Forelimb muscle (tissue), 1 donor: ENCODE measurements around the gene DDX6. TPM values are rescaled to one million over a fixed set of nuclear protein-coding genes. Genes with fewer than 3 reads are reported as not detected.
"Not testable (repeated sequence)": the region's sequence is repeated elsewhere in the genome, so short reads cannot be mapped to it uniquely, and the experiment has no call there.

ENCODE experiments used
- DNase-seq: peaks from one replicate; pipeline ENCODE4 v3.0.0-alpha.2; 2013; ENCODE audit warnings: low read depth
- polyA plus RNA-seq: library from polyadenylated mRNA; unstranded; fragments of 120-200 nt; gene quantifications from one replicate; pipeline ENCODE4 v1.2.1, GENCODE V29; 2013; ENCODE audit not compliant: insufficient read length

Gene DDX6
- polyA plus RNA-seq, 1 donor: 66.9 TPM

GRCh38 chr11:118791961-118792569, 1.1 kb upstream of the DDX6 start:
- no peak for DNase-seq

DNA sequence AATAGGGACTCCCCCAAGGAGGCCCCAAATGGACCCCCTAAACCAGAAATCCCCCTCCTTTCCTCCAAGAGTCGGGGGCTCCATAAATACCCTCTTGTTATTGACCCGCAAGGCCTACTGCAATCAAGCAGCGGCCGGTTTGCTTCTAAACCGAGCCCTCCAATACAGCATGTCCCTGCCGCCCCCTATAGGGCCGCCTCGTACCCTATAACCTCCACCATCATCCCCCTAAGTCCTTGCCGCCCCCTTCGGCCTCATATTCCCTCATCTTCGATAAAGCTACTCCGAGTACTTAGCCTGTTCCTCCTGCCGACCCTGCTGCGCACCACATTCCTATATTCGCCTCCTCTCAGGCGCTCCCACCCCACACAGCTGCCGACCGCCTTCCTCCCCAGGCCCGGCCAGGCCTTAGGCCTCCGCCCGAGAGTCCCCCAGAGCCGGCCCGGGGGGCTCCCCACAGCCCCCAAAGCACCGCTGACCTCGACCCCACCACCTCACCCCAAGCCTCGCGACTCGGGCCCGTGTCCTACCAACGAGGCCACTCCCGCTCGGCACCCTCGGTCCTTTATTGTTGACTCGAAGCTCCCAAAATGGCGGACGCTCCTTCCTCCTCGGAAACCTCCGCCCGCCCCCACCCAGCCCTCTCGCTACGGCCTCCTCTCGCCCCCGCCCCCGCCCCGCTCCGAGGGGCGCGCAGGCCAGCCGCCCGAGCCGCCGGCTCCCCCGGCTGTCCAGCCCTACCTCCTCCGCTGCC, 430 bp downstream of the DDX6 start:
- no peak for DNase-seq

- no peak for DNase-seq
Measured at GRCh38 chr11:118789501-118790356, 1.2 kb downstream of the DDX6 start.

DNA sequence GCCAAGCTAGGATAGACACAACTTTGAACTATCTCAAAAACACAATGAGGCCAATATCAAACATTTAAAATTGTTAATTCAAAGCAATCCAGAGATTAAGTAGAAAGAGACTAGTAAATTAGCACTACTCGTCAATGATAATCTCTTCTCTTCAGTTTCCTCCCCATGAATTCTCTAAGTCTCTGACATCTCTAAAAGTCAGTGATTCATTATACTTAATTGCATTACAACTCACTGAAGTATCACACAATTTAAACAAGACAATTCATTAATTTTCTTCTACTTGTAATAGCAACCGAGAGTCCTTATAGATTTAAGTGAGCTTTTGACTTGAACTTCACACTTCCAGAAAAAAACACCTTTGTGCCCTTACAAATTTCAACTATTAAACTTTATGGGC, 4.3 kb downstream of the DDX6 start:
- no peak for DNase-seq

DNA sequence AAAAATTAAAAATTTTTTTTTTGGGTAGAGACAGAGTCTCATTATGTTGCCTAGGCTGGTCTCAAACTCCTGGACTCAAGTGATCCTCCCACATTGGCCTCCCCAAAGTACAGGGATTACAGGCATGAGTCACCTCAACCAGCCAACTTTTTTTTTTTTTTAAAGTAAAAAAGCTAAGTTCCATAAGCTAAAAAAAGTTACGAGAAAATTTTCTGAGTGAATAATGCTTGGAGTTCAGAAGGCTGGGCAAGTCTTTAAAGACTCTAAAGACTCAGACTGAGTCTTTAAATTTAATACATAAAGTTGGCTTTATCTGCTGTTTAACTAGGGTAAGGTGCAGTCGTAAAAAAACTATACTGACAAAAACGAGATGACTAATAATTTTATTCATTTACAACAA, 5.6 kb downstream of the DDX6 start:
- DNase-seq: no peak

DNA sequence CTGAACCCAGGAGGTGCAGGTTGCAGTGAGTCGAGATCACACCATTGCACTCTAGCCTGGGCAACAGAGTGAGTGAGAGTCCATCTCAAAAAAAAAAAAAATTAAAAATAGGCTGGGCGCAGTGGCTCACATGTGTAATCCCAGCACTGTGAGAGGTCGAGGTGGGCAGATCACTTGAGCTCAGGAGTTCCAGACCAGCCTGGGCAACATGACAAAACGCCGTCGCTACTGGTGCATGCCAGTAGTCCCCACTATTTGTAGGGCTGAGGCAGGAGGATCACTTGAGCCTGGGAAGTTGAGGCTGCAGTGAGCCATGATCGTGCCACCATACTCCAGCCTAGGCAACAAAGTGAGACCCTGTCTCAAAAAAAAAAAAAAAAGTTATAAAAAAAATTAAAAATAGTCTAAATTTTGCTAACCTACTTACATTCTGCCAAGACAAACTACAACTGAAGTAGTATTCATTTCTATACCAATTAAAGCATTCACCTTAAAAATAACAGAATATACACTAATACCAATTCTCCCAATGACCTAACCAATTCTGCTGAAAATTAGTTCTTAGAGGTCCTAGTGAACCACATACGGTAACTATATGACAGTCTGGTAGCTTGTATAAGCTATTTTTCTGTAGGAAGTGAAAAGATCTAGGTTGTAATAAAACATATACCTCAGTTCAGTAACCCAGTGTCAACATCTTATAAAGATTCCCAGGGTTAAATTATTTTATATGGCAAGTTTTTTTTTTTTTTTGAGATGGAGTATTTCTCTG, 7.1 kb downstream of the DDX6 start:
- DNase-seq: no peak

DNA sequence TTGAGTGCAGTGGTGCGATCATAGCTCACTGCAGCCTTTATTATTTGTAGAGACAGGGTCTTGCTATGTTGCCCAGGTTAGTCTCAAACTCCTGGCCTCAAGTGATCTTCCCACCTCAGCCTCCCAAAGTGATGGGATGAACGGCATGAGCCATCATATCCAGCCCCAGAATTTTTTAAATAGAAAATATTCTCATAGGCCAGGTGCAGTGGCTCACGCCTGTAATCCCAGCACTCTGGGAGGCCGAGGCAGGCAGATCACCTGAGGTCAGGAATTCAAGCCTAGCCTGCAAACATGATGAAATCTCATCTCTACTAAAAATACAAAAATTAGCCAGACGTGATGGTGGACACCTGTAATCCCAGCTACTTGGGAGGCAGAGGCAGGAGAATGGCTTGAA, 7.6 kb downstream of the DDX6 start:
- not testable (repeated sequence) for DNase-seq

- DNase-seq: no peak
Measured at GRCh38 chr11:118778898-118779297, 12.1 kb downstream of the DDX6 start.

DNA sequence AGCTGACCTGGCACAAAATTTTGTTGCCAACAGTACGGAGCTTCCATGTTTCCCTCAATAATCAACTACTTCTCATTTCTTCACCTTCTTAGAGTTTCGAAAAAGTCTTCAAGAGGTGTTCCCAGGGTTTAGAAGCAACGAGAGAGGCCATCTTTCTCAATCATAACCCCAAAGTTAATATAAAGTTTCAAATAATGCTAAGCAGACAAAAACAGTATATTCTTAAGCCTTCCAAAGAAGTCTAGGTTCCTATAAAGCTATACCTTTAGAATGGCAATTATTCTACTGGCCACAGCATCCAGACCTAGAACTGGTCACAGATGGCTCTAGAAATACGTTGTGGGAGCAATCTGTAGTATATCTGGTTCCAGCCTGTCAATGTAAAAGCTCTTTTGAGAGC, 16.9 kb downstream of the DDX6 start:
- DNase-seq: no peak

GRCh38 chr11:118771547-118772288, 19.2 kb downstream of the DDX6 start:
- DNase-seq: no peak

DNA sequence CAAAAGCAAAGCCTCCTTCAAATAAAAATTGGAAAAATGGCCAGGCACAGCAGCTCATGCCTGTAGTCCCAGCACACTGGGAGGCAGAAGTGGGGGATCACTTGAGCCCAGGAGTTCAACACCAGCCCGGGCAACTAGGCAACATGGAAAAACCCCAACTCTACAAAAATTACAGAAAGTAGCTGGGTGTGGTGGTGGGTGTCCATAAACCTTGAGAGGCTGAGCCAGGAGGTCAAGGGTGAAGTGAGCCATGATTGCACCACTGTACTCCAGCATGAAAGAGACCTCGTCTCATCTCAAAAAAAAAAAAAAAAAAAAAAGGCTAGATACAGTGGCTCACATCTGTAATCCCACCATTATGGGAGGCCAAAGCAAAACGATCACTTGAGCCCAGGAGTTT, 22.3 kb downstream of the DDX6 start:
- no peak for DNase-seq

GRCh38 chr11:118766035-118766434, 24.9 kb downstream of the DDX6 start:
- DNase-seq: no peak

GRCh38 chr11:118765095-118765691, 25.8 kb downstream of the DDX6 start:
- DNase-seq: not testable (repeated sequence)

GRCh38 chr11:118763041-118763440, 27.9 kb downstream of the DDX6 start:
- DNase-seq: no peak

DNA sequence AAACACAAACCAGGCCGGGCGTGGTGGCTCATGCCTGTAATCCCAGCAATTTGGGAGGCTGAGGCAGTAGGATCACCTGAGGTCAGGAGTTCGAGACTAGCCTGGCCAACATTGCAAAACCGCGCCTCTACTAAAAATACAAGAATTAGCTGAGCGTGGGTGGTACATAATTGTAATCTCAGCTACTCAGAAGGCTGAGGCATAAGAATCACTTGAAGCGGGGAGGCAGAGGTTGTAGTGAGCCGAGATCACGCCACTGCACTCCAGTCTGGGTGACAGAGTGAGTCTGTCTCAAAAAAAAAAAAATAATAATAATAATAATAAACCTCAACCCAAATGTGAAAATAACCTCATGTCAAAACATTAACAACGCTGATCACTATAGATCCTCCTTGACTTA, 29.0 kb downstream of the DDX6 start:
- not testable (repeated sequence) for DNase-seq

DNA sequence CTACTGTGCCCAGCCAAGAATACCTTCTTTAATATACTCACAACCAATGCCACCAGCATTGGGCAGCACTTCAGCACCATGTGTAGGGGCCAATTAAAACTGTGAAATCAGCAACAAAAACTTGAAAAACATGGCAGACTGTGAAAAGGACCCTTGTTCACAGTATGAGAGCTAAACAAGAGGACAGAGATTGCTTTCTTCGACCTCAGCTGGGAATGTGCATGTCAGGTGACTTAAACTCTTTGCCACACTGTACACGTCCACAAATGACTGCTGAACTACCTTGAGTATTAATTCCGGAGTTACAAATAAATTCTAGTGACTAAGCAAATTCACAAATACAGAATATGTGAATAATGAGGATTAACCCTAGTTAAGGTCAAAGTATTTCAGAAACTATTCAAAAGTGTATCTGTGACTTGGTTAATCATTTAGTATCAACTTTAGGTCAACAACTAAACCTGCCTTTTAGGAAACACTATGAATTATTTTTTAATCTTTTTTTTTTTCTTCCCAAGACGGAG, 33.0 kb downstream of the DDX6 start:
- DNase-seq: no peak

GRCh38 chr11:118752654-118753053, 38.3 kb downstream of the DDX6 start:
- no peak for DNase-seq

GRCh38 chr11:118749429-118749828, 41.5 kb downstream of the DDX6 start:
- no peak for DNase-seq

GRCh38 chr11:118748056-118748455, 42.9 kb downstream of the DDX6 start:
- DNase-seq: no peak

DNA sequence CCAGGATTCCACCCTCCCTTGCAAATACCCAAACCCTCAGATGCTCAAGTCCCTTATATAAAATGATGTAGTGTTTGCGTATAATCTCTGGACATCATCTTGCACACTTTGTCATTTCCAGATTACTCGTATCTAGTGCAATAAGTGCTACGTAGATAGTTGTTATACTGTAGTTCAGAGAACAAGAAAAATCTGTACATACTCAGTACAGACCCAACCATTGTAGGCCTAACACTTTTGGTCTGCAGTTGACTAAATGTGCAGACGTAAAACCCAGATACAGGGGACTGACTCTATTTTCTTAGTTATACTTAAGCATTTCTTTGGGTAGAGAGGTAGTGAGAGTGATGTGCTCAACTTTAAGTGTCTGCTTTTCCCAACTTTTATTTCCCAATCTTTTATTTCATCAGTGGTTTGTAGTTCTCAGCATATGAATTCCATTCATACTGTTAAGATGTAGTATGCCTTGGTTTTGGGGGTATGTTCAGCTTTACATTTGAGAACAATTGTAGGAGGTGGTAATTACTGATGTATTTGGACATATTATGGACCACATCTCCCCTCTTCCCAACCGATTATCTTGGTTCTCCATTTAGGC, 43.9 kb downstream of the DDX6 start:
- no peak for DNase-seq
